HepG2 (cell line): ENCODE data around the gene NNMT. TPM values are rescaled to one million over a fixed set of nuclear protein-coding genes. Genes with fewer than 3 reads are reported as not detected.

Experiments
- ATAC-seq: fragments of 200-7000 bp; cut with Tn5 transposase; 3 replicates; pipeline ENCODE4 v1.9.1; 2020; ENCODE audit warnings: mild to moderate bottlenecking, moderate library complexity
- BruUV-seq: library from RNA; stranded (reverse); fragments of 400-500 nt; replicated peaks from 2 replicates; lab custom pipeline; 2021; lab: Mats Ljungman, UMichigan
- CTCF ChIA-PET: fragments of 300-600 bp; formaldehyde crosslinking; extraction: SDS; loops from one replicate; lab custom pipeline; 2021; ENCODE audit warnings: low total read pairs, inconsistent platforms, low intra/inter-chr PET ratio; lab: Yijun Ruan, JAX
- POLR2A ChIA-PET: fragments of 350-600 bp; sonication (Branson Sonifier 250); formaldehyde crosslinking; loops from one replicate; lab custom pipeline; 2020; ENCODE audit warnings: antibody characterized with exemption, inconsistent platforms; lab: Yijun Ruan, JAX
- DNase-seq: peaks from one replicate; pipeline ENCODE4 v3.0.0-alpha.2; 2015; ENCODE audit warnings: low spot score
- FAIRE-seq: peaks from 3 replicates; lab custom pipeline; 2011; peaks lifted over from hg19 to GRCh38; lab: Jason Lieb, UNC
- H2AFZ ChIP-seq: one replicate; pipeline ENCODE4 v1.6.1; 2011; ENCODE audit warnings: low read length, inconsistent platforms
- H3K27ac ChIP-seq: fragments of 300-600 bp; 3 replicates; pipeline ENCODE4 v1.8.0; 2011; ENCODE audit warnings: mixed run types, mild to moderate bottlenecking, mixed read lengths, low read length, inconsistent platforms; ENCODE audit not compliant: insufficient read depth; ENCODE audit errors: extremely low read length
- H3K27me3 ChIP-seq, 2 experiments: fragments of 200-600 bp in 1 of 2; 2 replicates in 1 of 2; 3 replicates in 1 of 2; pipeline versions ENCODE4 v1.6.0 to v1.8.0; 2011; ENCODE audit warnings: low read length in 2 of 2, mild to moderate bottlenecking in 2 of 2, moderate library complexity in 2 of 2, inconsistent platforms in 1 of 2; ENCODE audit not compliant: insufficient read depth in 2 of 2, control insufficient read depth in 1 of 2
- H3K36me3 ChIP-seq, 2 experiments: fragments of 200-600 bp in 1 of 2; replicated peaks in 1 of 2; 2 replicates in 1 of 2; 3 replicates in 1 of 2; pipeline versions ENCODE4 v1.5.1 to v1.8.0; 2011; ENCODE audit warnings: low read length in 2 of 2, inconsistent platforms in 1 of 2; ENCODE audit not compliant: insufficient read depth in 2 of 2, control insufficient read depth in 1 of 2
- H3K4me1 ChIP-seq: 2 replicates; pipeline ENCODE4 v1.5.1; 2012; ENCODE audit warnings: low read length, inconsistent platforms; ENCODE audit not compliant: insufficient read depth
- H3K4me2 ChIP-seq: 2 replicates; pipeline ENCODE4 v1.6.0; 2011; ENCODE audit warnings: low read depth, low read length, inconsistent platforms
- H3K4me3 ChIP-seq, 3 experiments: fragments of 200-600 bp in 1 of 3; sonication (generic), shearing (Covaris generic) in 1 of 3; replicated peaks in 1 of 3; 2 replicates each; pipeline ENCODE4 v1.5.1; 2011 to 2016; ENCODE audit warnings: low read length in 3 of 3, inconsistent platforms in 2 of 3, low read depth in 2 of 3, mild to moderate bottlenecking in 2 of 3, control low read depth in 1 of 3, mixed read lengths in 1 of 3; ENCODE audit not compliant: insufficient read depth in 1 of 3
- H3K79me2 ChIP-seq: one replicate; pipeline ENCODE4 v1.6.1; 2011; ENCODE audit warnings: low read length, inconsistent platforms; ENCODE audit not compliant: insufficient read depth
- H3K9ac ChIP-seq: 2 replicates; pipeline ENCODE4 v1.6.0; 2011; ENCODE audit warnings: mild to moderate bottlenecking, low read depth, low read length, inconsistent platforms; ENCODE audit not compliant: insufficient read depth
- H3K9me3 ChIP-seq: 2 replicates; pipeline ENCODE4 v1.5.1; 2012; ENCODE audit warnings: mild to moderate bottlenecking, low read length
- H4K20me1 ChIP-seq: 2 replicates; pipeline ENCODE4 v1.6.0; 2011; ENCODE audit warnings: inconsistent platforms, mild to moderate bottlenecking, low read length, moderate library complexity; ENCODE audit not compliant: insufficient read depth
- CHD2 ChIP-seq: IDR thresholded peaks from 2 replicates; pipeline ENCODE4 v1.6.1; 2011; ENCODE audit warnings: low read depth, low read length, improper control_type of control experiment
- CREBL2 ChIP-seq: sonication (generic); formaldehyde crosslinking; IDR thresholded peaks from 2 replicates; pipeline ENCODE4 v1.8.1; 2023; ENCODE audit warnings: missing genetic modification reagents, mild to moderate bottlenecking, borderline replicate concordance
- NPAS2 ChIP-seq: sonication (generic); formaldehyde crosslinking; IDR thresholded peaks from 2 replicates; pipeline ENCODE4 v1.8.0; 2022; ENCODE audit warnings: mild to moderate bottlenecking, missing genetic modification reagents, borderline replicate concordance
- PRPF4 ChIP-seq: fragments of 200-400 bp; formaldehyde crosslinking; IDR thresholded peaks from 2 replicates; pipeline ENCODE4 v1.6.1; 2016; ENCODE audit warnings: low read length, low read depth; ENCODE audit not compliant: poor library complexity, severe bottlenecking
- SSRP1 ChIP-seq: IDR thresholded peaks from 2 replicates; pipeline ENCODE4 v1.6.1; 2016; ENCODE audit warnings: control low read depth
- THAP7 ChIP-seq: sonication (generic); formaldehyde crosslinking; IDR thresholded peaks from 2 replicates; pipeline ENCODE4 v1.8.1; 2023; ENCODE audit warnings: mild to moderate bottlenecking, missing genetic modification reagents
- XRCC5 ChIP-seq: fragments of 200-400 bp; formaldehyde crosslinking; optimal IDR thresholded peaks from 2 replicates; pipeline ENCODE3; 2017; ENCODE audit warnings: mild to moderate bottlenecking, low read length
- ZBTB8A ChIP-seq: sonication (generic); formaldehyde crosslinking; IDR thresholded peaks from 2 replicates; pipeline ENCODE4 v1.4.0; 2020; ENCODE audit warnings: mild to moderate bottlenecking, low read depth, missing genetic modification reagents, borderline replicate concordance
- ZMYM2 ChIP-seq: sonication (generic); formaldehyde crosslinking; IDR thresholded peaks from 2 replicates; pipeline ENCODE4 v1.8.0; 2022; ENCODE audit warnings: mild to moderate bottlenecking, missing genetic modification reagents
- ZNF274 ChIP-seq: sonication (generic); formaldehyde crosslinking; IDR thresholded peaks from 2 replicates; pipeline ENCODE4 v1.5.1; 2020; ENCODE audit warnings: mild to moderate bottlenecking, missing genetic modification reagents
- WGBS: methylation state at CpG from one replicate; pipeline ENCODE4 v1.1.6; 2017; ENCODE audit warnings: low lambda C conversion rate; 5-methylcytosine and 5-hydroxymethylcytosine counted together
- in situ Hi-C: cut with HindIII; loops from 2 replicates; pipeline ENCODE4 v1.10.0; 2017; ENCODE audit warnings: low pct_unique_long_range_greater_than_20kb; ENCODE audit not compliant: extremely low pct_ligation_motif_present
- intact Hi-C: fragments of 100-400 bp; cut with micrococcal nuclease; formaldehyde crosslinking; loops from one replicate; pipeline ENCODE4 v1.10.0; 2022; ENCODE audit not compliant: unreplicated experiment
- polyA plus RNA-seq, 8 experiments: library from polyadenylated mRNA; depleted of rRNA in 3 of 8; stranded (reverse) in 7 of 8; unstranded in 1 of 8; fragments of >200 nt; fragmentation: Illumina TruSeq in 4 of 8; extraction: Trizol in 4 of 8; gene quantifications; 2 replicates each; pipeline versions ENCODE4 v1.2.1 to v1.2.3, GENCODE V29; 2011 to 2016; ENCODE audit warnings: low read depth in 4 of 8, missing spikeins in 1 of 8, mixed read lengths in 1 of 8; ENCODE audit not compliant: insufficient read depth in 1 of 8
- total RNA-seq, 5 experiments: library from RNA; depleted of rRNA; stranded (reverse); fragments of >200 nt; fragmentation: Illumina TruSeq; extraction: Trizol; gene quantifications; 2 replicates each; pipeline ENCODE4 v1.2.3, GENCODE V29; 2016; ENCODE audit warnings: low read depth in 1 of 5
- TF ChIP-seq, protein P1 (sequence below): IDR thresholded peaks from 2 replicates; pipeline ENCODE4 v1.6.1; 2016; ENCODE audit warnings: missing compliant biosample characterization, missing genetic modification reagents, borderline replicate concordance
- TF ChIP-seq, protein P2 (sequence below): sonication (generic); formaldehyde crosslinking; IDR thresholded peaks from 2 replicates; pipeline ENCODE4 v1.9.0; 2021; ENCODE audit warnings: missing genetic modification reagents, borderline replicate concordance
- TF ChIP-seq, protein P3 (sequence below): sonication (generic); formaldehyde crosslinking; IDR thresholded peaks from 2 replicates; pipeline ENCODE4 v1.4.0; 2020; ENCODE audit warnings: mild to moderate bottlenecking, missing genetic modification reagents, borderline replicate concordance
- TF ChIP-seq, protein P4 (sequence below): IDR thresholded peaks from 2 replicates; pipeline ENCODE4 v1.6.1; 2018; ENCODE audit warnings: missing genetic modification reagents

NNMT gene
- total and polyA plus RNA-seq, 2 of the 13 experiments (the other 11 are each of a cell fraction or from before 2014, with no cell fraction given): 0.13 TPM; not detected in 1

GRCh38 chr11:114278342-114279065 is 17.7 kb upstream of the NNMT start (continued):
- TF ChIP-seq CREBL2 (CRISPR knock-in tag): no peak

- no peak overlapping the region for H3K9ac ChIP-seq
- no TSS peak for BruUV-seq
- no peaks in the 10 kb centered on the region for H3K79me2 ChIP-seq
- H2AFZ ChIP-seq: no peak overlapping the region
- no peak overlapping the region for H3K4me3 ChIP-seq
- no peaks in the 10 kb centered on the region for H4K20me1 ChIP-seq
- CTCF ChIA-PET: interaction anchor here (2.3 kb wide), 1 partner anchor 482 kb away, joined by 11 read pairs; no protein-coding TSS in a partner anchor
- H3K36me3 ChIP-seq: no peaks in the 10 kb centered on the region
- WGBS: 46% methylated on average over 8 of the region's 9 CpGs
- POLR2A ChIA-PET: no interaction called here
- no peak overlapping the region for H3K4me2 ChIP-seq
- FAIRE-seq (no peak), DNase-seq (no peak), ATAC-seq (no peak)
- no peaks in the 10 kb centered on the region for H3K9me3 ChIP-seq
- H3K4me1 ChIP-seq: no peaks in the 10 kb centered on the region
- intact Hi-C loops: loop anchor here (1.0 kb wide), 1 partner anchor 482 kb away; no protein-coding TSS in a partner anchor
- H3K27me3 ChIP-seq: peaks cover 4 to 13% of the 10 kb centered on the region in 2 experiments; a peak in 4 of 5 replicates
- H3K27ac ChIP-seq: no peak overlapping the region
- in situ Hi-C loops: loop anchor here (10.0 kb wide), 1 partner anchor 485 kb away; no protein-coding TSS in a partner anchor
- no peak for TF ChIP-seq THAP7 (CRISPR knock-in tag)
- no peak for TF ChIP-seq CHD2
- TF ChIP-seq, protein P1, sequence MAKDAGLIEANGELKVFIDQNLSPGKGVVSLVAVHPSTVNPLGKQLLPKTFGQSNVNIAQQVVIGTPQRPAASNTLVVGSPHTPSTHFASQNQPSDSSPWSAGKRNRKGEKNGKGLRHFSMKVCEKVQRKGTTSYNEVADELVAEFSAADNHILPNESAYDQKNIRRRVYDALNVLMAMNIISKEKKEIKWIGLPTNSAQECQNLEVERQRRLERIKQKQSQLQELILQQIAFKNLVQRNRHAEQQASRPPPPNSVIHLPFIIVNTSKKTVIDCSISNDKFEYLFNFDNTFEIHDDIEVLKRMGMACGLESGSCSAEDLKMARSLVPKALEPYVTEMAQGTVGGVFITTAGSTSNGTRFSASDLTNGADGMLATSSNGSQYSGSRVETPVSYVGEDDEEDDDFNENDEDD (CRISPR knock-in tag): no peak
- no peak for TF ChIP-seq ZMYM2 (CRISPR knock-in tag)
- no peak for TF ChIP-seq SSRP1 (CRISPR knock-in tag)
- TF ChIP-seq NPAS2: no peak
- TF ChIP-seq, protein P2, sequence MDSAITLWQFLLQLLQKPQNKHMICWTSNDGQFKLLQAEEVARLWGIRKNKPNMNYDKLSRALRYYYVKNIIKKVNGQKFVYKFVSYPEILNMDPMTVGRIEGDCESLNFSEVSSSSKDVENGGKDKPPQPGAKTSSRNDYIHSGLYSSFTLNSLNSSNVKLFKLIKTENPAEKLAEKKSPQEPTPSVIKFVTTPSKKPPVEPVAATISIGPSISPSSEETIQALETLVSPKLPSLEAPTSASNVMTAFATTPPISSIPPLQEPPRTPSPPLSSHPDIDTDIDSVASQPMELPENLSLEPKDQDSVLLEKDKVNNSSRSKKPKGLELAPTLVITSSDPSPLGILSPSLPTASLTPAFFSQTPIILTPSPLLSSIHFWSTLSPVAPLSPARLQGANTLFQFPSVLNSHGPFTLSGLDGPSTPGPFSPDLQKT (CRISPR knock-in tag): no peak
- no peak for TF ChIP-seq PRPF4
- TF ChIP-seq XRCC5: no peak
- TF ChIP-seq, protein P3, sequence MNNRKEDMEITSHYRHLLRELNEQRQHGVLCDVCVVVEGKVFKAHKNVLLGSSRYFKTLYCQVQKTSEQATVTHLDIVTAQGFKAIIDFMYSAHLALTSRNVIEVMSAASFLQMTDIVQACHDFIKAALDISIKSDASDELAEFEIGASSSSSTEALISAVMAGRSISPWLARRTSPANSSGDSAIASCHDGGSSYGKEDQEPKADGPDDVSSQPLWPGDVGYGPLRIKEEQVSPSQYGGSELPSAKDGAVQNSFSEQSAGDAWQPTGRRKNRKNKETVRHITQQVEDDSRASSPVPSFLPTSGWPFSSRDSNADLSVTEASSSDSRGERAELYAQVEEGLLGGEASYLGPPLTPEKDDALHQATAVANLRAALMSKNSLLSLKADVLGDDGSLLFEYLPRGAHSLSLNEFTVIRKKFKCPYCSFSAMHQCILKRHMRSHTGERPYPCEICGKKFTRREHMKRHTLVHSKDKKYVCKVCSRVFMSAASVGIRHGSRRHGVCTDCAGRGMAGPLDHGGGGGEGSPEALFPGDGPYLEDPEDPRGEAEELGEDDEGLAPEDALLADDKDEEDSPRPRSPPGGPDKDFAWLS (CRISPR knock-in tag): no peak
- no peak for TF ChIP-seq ZBTB8A (CRISPR knock-in tag)
- TF ChIP-seq, protein P4, sequence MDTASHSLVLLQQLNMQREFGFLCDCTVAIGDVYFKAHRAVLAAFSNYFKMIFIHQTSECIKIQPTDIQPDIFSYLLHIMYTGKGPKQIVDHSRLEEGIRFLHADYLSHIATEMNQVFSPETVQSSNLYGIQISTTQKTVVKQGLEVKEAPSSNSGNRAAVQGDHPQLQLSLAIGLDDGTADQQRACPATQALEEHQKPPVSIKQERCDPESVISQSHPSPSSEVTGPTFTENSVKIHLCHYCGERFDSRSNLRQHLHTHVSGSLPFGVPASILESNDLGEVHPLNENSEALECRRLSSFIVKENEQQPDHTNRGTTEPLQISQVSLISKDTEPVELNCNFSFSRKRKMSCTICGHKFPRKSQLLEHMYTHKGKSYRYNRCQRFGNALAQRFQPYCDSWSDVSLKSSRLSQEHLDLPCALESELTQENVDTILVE (CRISPR knock-in tag): no peak
- no peak for TF ChIP-seq ZNF274 (CRISPR knock-in tag)
These were observed 16.2 kb upstream of the NNMT start for GRCh38 chr11:114279792-114280546.
